AG09309 (cell line): ENCODE results near the gene FOXL2NB.

Source experiments
- DNase-seq: peaks from one replicate; pipeline ENCODE4 v3.0.0-alpha.2; 2010; ENCODE audit warnings: low read depth
- H3K4me3 ChIP-seq: 2 replicates; pipeline ENCODE4 v1.5.1; 2011; ENCODE audit warnings: mild to moderate bottlenecking, low read depth, low read length, moderate library complexity; ENCODE audit not compliant: control insufficient read depth
- TF ChIP-seq, protein P1 (sequence below): IDR thresholded peaks from 2 replicates; pipeline ENCODE4 v1.5.1; 2011; ENCODE audit warnings: mild to moderate bottlenecking, low read depth, low read length, inconsistent platforms; ENCODE audit not compliant: insufficient read depth, control insufficient read depth; ENCODE audit errors: missing control alignments

The FOXL2NB gene

DNA sequence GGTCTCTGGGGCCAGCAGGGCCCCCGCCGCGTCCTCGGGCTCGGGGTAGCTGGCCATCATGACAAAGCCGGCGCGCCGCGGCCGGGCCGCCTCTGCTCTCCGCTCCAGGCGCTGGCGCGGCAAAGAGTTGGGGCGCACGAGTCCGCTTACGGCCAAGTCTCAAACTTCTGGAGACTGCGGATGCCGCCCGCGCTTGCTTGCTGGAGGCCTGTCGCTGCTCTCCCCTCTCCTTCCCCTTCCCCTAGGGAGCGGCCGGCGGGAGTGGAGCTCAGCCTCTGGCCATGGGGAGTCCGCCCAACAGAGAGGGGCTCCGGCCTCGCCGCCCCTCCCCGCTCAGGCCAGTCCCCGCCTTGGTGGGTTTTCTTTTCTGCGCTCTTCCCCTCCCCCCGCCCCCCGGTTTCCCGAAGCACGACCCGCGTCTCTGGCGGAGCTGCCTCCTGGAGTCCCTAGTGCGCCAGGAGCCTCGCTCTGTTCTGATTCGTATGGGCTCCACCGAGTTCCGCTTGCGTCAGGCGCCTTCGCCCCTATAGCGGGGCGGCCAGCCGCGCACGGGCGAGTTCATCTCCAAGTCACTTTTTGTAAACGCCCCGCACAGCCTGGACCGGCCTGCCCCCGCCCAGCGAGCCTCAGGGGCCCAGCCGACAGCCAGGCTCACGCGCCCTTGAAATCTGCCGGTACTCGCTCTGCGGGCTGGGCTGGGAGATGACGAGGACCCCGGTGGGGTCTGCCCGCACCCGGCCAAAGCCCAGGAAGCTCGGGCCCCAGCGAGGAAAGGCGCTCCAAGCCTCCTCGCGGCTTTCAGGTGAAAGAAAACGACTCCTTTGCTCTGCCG lies at the start of gene FOXL2NB, which contains the start of gene FOXL2:
FOXL2NB (plus strand) TSS at position 555 of the 832 bp plus-strand sequence; CDS start at position 703, 148 bp downstream.
FOXL2 (minus strand) TSS at position 475 of the 832 bp plus-strand sequence; CDS start at position 60, 415 bp downstream.
- no peak for DNase-seq
- TF ChIP-seq, protein P1, sequence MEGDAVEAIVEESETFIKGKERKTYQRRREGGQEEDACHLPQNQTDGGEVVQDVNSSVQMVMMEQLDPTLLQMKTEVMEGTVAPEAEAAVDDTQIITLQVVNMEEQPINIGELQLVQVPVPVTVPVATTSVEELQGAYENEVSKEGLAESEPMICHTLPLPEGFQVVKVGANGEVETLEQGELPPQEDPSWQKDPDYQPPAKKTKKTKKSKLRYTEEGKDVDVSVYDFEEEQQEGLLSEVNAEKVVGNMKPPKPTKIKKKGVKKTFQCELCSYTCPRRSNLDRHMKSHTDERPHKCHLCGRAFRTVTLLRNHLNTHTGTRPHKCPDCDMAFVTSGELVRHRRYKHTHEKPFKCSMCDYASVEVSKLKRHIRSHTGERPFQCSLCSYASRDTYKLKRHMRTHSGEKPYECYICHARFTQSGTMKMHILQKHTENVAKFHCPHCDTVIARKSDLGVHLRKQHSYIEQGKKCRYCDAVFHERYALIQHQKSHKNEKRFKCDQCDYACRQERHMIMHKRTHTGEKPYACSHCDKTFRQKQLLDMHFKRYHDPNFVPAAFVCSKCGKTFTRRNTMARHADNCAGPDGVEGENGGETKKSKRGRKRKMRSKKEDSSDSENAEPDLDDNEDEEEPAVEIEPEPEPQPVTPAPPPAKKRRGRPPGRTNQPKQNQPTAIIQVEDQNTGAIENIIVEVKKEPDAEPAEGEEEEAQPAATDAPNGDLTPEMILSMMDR: no peak
- H3K4me3 ChIP-seq: peak within 1 kb of the TSS; percentile 46

DNA sequence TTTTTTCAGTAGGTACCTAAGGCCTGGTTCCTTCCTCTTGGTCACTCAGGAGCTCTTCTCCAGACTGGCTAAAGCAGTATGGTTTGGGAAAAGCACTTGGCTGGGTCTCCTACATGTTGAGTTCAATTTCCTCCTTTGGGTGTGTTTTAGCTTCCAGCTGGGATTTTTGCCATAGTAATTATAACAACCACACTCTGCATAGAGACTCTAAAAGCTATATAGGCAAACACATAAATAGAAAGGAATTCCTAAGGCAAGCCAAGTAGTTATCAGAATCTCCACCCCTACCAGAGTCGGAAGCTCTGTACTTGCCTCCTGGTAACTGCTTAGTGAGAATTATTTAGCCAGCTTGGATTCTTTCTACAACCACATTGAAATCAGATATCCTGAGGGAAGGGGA lies 48.7 kb upstream of the FOXL2NB start:
- DNase-seq: peak; percentile 40
- TF ChIP-seq, protein P1: no peak
- H3K4me3 ChIP-seq: no peak overlapping the region

DNA sequence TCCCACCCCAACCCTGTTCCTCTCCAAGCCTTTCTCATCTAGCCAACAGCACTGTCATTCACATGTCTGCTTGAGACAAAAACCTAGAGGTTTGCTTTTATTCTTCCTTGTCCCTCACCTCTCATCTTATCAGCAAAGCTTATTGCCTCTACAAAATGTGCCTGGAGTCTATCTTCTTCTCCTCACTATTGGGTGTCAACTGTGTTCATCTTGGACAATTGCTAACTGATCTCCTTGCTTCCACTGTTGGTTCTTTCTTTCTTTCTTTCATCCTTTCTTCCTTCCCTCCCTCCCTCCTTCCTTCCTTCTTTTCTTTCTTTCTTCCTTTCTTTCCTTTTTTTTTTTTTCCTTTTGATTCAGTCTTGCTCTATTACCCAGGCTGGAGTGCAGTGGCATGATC lies 48.3 kb upstream of the FOXL2NB start:
- H3K4me3 ChIP-seq: no peak overlapping the region
- TF ChIP-seq, protein P1: no peak
- DNase-seq: no peak

DNA sequence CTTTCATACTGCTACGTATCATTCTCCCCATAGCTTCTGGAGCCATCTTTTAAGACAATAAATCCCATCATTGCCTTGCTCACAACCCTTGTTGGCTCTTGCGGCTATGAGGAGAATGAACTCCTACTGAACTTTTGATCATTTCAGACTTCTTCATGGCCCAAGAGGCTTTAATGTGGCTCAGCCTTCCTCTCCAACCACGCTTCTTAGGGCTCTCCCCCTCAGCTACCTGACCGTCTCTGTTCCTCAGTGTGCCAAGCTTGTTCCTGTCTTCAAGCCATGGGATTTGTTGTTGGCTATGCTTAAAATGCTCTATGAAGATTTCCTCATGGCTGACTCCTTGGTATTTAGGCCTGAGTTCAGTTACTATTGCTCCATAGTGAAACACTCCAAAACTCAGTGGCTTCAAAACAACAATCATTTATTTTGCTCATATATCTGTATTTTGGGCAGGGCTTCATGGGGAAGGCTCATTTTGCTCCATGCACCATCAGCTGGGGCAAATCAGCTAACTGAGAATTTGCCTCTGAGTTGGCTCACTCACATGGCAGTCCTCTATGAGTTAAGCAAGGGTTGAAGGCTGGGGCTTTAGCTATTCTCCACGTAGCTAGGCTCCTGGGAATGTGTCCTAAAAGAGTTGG lies 47.5 kb upstream of the FOXL2NB start:
- TF ChIP-seq, protein P1: no peak
- no peak overlapping the region for H3K4me3 ChIP-seq
- no peak for DNase-seq

DNA sequence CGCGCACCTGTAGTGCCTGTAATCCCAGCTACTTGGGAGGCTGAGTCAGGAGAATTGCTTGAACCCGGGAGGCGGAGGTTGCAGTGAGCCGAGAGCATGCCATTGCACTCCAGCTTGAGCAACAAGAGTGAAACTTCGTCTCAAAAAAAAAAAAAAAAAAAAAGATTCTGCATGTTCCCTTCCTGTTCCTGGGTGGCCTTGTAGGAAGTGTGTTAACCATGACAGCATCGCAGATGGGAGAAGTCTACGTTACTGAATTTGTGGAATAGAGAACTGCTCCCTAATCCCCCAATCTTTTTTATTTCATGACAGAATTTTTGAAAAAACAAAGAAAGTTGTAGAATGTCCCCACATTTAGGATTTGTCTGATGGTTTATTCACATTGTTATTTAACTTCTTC lies 45.5 kb upstream of the FOXL2NB start:
- no peak for DNase-seq
- TF ChIP-seq, protein P1: no peak
- H3K4me3 ChIP-seq: no peak overlapping the region

DNA sequence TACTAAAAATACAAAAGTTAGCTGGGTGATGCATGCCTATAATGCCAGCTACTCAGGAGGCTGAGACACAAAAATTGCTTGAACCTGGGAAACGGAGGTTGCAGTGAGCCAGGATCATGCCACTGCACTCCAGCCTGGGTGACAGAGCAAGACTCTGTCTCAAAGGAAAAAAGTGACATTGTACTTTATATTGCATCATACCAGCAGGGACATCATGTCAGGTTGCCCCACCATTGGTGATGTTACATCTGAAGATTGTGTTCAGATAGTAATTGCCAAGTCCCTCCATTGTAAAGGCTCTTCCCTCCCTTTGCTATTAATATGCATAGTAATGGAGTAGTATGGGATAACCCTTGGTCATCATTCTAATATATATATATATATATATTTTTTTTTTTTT lies 44.8 kb upstream of the FOXL2NB start:
- TF ChIP-seq, protein P1: no peak
- H3K4me3 ChIP-seq: no peak overlapping the region
- DNase-seq: no peak
